Measurements from ENCODE around the gene RSAD1. TPM values are rescaled to one million over a fixed set of nuclear protein-coding genes. Genes with fewer than 3 reads are reported as not detected.

Gene RSAD1
- total and polyA plus RNA-seq, 10 of the 15 experiments (the other 5 are each of a cell fraction or from before 2014, with no cell fraction given), result 2.5 to 28.1 (median 22.6) TPM

DNA sequence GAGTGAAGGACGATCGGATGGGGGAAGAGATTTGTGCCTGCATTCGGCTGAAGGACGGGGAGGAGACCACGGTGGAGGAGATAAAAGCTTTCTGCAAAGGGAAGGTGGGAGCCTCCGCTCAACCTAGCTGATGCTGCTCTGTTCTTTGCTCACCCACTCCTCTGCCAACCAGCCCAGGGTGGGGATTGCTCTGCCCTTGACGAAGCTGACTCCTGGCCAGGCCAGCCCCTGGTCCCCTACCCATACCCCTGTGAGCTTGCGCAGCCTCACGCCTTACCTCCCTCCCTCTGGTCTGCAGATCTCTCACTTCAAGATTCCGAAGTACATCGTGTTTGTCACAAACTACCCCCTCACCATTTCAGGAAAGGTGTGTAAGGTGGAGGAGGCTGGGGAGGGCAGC lies 4.8 kb upstream of the RSAD1 start:
- TF ChIP-seq RFX5 (IDR thresholded peaks at IDR 0.05; ENCODE audit: low read depth, low read length) (no peak), NRF1 (conservative IDR thresholded peaks at IDR 0.05; ENCODE audit: low read depth, low read length) (no peak), SMAD5 (IDR thresholded peaks at IDR 0.05; ENCODE audit: low read depth) (no peak), ZNF622 (IDR thresholded peaks at IDR 0.05) (no peak), RUNX3 (IDR thresholded peaks at IDR 0.05; ENCODE audit: low read length) (no peak)
- TF ChIP-seq, protein P1, sequence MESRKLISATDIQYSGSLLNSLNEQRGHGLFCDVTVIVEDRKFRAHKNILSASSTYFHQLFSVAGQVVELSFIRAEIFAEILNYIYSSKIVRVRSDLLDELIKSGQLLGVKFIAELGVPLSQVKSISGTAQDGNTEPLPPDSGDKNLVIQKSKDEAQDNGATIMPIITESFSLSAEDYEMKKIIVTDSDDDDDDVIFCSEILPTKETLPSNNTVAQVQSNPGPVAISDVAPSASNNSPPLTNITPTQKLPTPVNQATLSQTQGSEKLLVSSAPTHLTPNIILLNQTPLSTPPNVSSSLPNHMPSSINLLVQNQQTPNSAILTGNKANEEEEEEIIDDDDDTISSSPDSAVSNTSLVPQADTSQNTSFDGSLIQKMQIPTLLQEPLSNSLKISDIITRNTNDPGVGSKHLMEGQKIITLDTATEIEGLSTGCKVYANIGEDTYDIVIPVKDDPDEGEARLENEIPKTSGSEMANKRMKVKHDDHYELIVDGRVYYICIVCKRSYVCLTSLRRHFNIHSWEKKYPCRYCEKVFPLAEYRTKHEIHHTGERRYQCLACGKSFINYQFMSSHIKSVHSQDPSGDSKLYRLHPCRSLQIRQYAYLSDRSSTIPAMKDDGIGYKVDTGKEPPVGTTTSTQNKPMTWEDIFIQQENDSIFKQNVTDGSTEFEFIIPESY (IDR thresholded peaks at IDR 0.05), result no peak
- ChIA-PET CTCF (interaction anchor here (0.6 kb wide), 1 partner anchor 38 kb away, joined by 3 read pairs; no protein-coding TSS in a partner anchor), RAD21 (ENCODE audit: unreplicated experiment) (no interaction called here), POLR2A (no interaction called here), SMC1A (ENCODE audit: uncharacterized antibody, unreplicated experiment) (interaction anchor here (1.0 to 1.3 kb wide), 2 partner anchors 76 to 111 kb away, joined by 3 read pairs; partner anchors contain the start of gene LRRC59)
- 62% methylated on average over 11 of the region's 11 CpGs for WGBS (ENCODE audit: insufficient coverage, insufficient replicate concordance, low lambda C conversion rate, missing lambda C conversion rate)
- Histone ChIP-seq H3K4me3 (no peak overlapping the region), H3K4me1 (ENCODE audit: control insufficient read depth, insufficient read depth, low read length) (no peaks in the 10 kb centered on the region), H3K9ac (ENCODE audit: control insufficient read depth, insufficient read depth, low read length) (no peak overlapping the region), H3K27me3 (replicated peaks in 1 of 2; ENCODE audit: control insufficient read depth in 2 of 2, insufficient read depth in 2 of 2, low read length in 1 of 2) (no peaks in the 10 kb centered on the region), H3K79me2 (ENCODE audit: control insufficient read depth, insufficient read depth, low read length) (no peaks in the 10 kb centered on the region), H2AFZ (ENCODE audit: control insufficient read depth, low read depth, low read length) (no peak overlapping the region), H3K4me2 (ENCODE audit: control insufficient read depth, insufficient read depth) (no peak overlapping the region), H3K9me3 (replicated peaks; ENCODE audit: control insufficient read depth, insufficient read depth, low read length) (no peaks in the 10 kb centered on the region), H3K36me3 (ENCODE audit: control insufficient read depth in 2 of 2, insufficient read depth in 2 of 2, low read length in 1 of 2) (no peaks in the 10 kb centered on the region), H4K20me1 (ENCODE audit: control insufficient read depth, insufficient read depth) (no peaks in the 10 kb centered on the region), H3K27ac (ENCODE audit: control insufficient read depth, insufficient read depth) (no peak overlapping the region)
- DNase-seq (ENCODE audit: low read depth, low spot score) (no peak), ATAC-seq (no peak), FAIRE-seq (no peak)
- no TSS peak for BruUV-seq (replicated peaks)
- in situ Hi-C loops (cut with MboI) (no loop called here), intact Hi-C loops (cut with micrococcal nuclease; ENCODE audit: unreplicated experiment) (no loop called here)

DNA sequence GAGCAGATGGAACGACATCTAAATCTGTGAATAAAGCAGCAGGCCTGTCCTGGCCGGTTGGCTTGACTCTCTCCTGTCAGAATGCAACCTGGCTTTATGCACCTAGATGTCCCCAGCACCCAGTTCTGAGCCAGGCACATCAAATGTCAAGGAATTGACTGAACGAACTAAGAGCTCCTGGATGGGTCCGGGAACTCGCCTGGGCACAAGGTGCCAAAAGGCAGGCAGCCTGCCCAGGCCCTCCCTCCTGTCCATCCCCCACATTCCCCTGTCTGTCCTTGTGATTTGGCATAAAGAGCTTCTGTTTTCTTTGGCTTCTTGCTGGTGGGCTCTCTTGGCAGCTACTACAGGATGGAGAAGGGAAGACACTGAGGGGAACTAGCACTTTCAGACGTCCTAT lies 4.1 kb upstream of the RSAD1 start:
- Histone ChIP-seq H3K79me2 (ENCODE audit: control insufficient read depth, insufficient read depth, low read length) (no peaks in the 10 kb centered on the region), H3K4me1 (ENCODE audit: control insufficient read depth, insufficient read depth, low read length) (no peaks in the 10 kb centered on the region), H2AFZ (ENCODE audit: control insufficient read depth, low read depth, low read length) (no peak overlapping the region), H3K4me3 (no peak overlapping the region), H3K9me3 (replicated peaks; ENCODE audit: control insufficient read depth, insufficient read depth, low read length) (no peaks in the 10 kb centered on the region), H3K36me3 (ENCODE audit: control insufficient read depth in 2 of 2, insufficient read depth in 2 of 2, low read length in 1 of 2) (no peaks in the 10 kb centered on the region), H3K27ac (ENCODE audit: control insufficient read depth, insufficient read depth) (no peak overlapping the region), H3K27me3 (replicated peaks in 1 of 2; ENCODE audit: control insufficient read depth in 2 of 2, insufficient read depth in 2 of 2, low read length in 1 of 2) (no peaks in the 10 kb centered on the region), H3K4me2 (ENCODE audit: control insufficient read depth, insufficient read depth) (no peak overlapping the region), H4K20me1 (ENCODE audit: control insufficient read depth, insufficient read depth) (no peaks in the 10 kb centered on the region), H3K9ac (ENCODE audit: control insufficient read depth, insufficient read depth, low read length) (no peak overlapping the region)
- no peak for FAIRE-seq
- ChIA-PET SMC1A (ENCODE audit: uncharacterized antibody, unreplicated experiment) (interaction anchor here (1.0 to 1.3 kb wide), 2 partner anchors 77 to 112 kb away, joined by 3 read pairs; partner anchors contain the start of gene LRRC59), CTCF (interaction anchor here (0.7 to 2.1 kb wide), 2 partner anchors 53 to 113 kb away, joined by 3 to 8 read pairs; no protein-coding TSS in a partner anchor), POLR2A (no interaction called here), RAD21 (ENCODE audit: unreplicated experiment) (no interaction called here)
- no peak for DNase-seq (ENCODE audit: low read depth, low spot score)
- intact Hi-C loops (cut with micrococcal nuclease; ENCODE audit: unreplicated experiment) (no loop called here), in situ Hi-C loops (cut with MboI) (no loop called here)
- no peak for ATAC-seq
- 59% methylated on average over 6 of the region's 6 CpGs for WGBS (ENCODE audit: insufficient coverage, insufficient replicate concordance, low lambda C conversion rate, missing lambda C conversion rate)
- TSS peak; percentile 60 for BruUV-seq (replicated peaks)
- TF ChIP-seq ZNF622 (IDR thresholded peaks at IDR 0.05) (no peak), YBX1 (IDR thresholded peaks at IDR 0.05) (no peak)
- TF ChIP-seq, protein P2, sequence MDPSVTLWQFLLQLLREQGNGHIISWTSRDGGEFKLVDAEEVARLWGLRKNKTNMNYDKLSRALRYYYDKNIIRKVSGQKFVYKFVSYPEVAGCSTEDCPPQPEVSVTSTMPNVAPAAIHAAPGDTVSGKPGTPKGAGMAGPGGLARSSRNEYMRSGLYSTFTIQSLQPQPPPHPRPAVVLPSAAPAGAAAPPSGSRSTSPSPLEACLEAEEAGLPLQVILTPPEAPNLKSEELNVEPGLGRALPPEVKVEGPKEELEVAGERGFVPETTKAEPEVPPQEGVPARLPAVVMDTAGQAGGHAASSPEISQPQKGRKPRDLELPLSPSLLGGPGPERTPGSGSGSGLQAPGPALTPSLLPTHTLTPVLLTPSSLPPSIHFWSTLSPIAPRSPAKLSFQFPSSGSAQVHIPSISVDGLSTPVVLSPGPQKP (IDR thresholded peaks at IDR 0.05; ENCODE audit: low read depth, low read length), result no peak
- TF ChIP-seq, protein P3, sequence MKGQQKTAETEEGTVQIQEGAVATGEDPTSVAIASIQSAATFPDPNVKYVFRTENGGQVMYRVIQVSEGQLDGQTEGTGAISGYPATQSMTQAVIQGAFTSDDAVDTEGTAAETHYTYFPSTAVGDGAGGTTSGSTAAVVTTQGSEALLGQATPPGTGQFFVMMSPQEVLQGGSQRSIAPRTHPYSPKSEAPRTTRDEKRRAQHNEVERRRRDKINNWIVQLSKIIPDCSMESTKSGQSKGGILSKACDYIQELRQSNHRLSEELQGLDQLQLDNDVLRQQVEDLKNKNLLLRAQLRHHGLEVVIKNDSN (IDR thresholded peaks at IDR 0.05; ENCODE audit: borderline replicate concordance, extremely low read length, insufficient read depth, low read depth, low read length), result no peak
- TF ChIP-seq, protein P4, sequence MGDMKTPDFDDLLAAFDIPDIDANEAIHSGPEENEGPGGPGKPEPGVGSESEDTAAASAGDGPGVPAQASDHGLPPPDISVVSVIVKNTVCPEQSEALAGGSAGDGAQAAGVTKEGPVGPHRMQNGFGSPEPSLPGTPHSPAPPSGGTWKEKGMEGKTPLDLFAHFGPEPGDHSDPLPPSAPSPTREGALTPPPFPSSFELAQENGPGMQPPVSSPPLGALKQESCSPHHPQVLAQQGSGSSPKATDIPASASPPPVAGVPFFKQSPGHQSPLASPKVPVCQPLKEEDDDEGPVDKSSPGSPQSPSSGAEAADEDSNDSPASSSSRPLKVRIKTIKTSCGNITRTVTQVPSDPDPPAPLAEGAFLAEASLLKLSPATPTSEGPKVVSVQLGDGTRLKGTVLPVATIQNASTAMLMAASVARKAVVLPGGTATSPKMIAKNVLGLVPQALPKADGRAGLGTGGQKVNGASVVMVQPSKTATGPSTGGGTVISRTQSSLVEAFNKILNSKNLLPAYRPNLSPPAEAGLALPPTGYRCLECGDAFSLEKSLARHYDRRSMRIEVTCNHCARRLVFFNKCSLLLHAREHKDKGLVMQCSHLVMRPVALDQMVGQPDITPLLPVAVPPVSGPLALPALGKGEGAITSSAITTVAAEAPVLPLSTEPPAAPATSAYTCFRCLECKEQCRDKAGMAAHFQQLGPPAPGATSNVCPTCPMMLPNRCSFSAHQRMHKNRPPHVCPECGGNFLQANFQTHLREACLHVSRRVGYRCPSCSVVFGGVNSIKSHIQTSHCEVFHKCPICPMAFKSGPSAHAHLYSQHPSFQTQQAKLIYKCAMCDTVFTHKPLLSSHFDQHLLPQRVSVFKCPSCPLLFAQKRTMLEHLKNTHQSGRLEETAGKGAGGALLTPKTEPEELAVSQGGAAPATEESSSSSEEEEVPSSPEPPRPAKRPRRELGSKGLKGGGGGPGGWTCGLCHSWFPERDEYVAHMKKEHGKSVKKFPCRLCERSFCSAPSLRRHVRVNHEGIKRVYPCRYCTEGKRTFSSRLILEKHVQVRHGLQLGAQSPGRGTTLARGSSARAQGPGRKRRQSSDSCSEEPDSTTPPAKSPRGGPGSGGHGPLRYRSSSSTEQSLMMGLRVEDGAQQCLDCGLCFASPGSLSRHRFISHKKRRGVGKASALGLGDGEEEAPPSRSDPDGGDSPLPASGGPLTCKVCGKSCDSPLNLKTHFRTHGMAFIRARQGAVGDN (IDR thresholded peaks at IDR 0.05), result no peak

Measured in GM12878 (cell line).